Stimulated activated CD8-positive, alpha-beta memory T cell treated with anti-CD3 and anti-CD28 coated beads, Interleukin-12 subunit alpha, Interleukin-12 subunit beta, amount 100 ng/mL, for 24 hours (primary cell): ENCODE data around the gene SPINK6.

Experiments used
- DNase-seq: peaks from one replicate; pipeline ENCODE4 v3.0.0-alpha.2; 2020; ENCODE audit errors: extremely low read depth

Gene SPINK6

GRCh38 chr5:148224117-148224742 is 21.4 kb downstream of the SPINK6 start:
- DNase-seq, result no peak

GRCh38 chr5:148228392-148228984 is 25.6 kb downstream of the SPINK6 start:
- DNase-seq, result no peak

GRCh38 chr5:148229840-148230239 is 27.0 kb downstream of the SPINK6 start:
- no peak for DNase-seq

- no peak for DNase-seq
Observed at GRCh38 chr5:148230240-148230639, 27.4 kb downstream of the SPINK6 start.

GRCh38 chr5:148237785-148238417 is 35.1 kb downstream of the SPINK6 start:
- no peak for DNase-seq

- DNase-seq, result no peak
Observed at GRCh38 chr5:148238418-148238794, 35.6 kb downstream of the SPINK6 start, which contains the start of gene MARCOL. MARCOL (plus strand) TSS chr5:148238525; CDS start chr5:148238598, 73 bp downstream.

- DNase-seq, result no peak
Observed at GRCh38 chr5:148248894-148249293, 46.1 kb downstream of the SPINK6 start.

GRCh38 chr5:148255456-148255855 is 52.6 kb downstream of the SPINK6 start:
- DNase-seq, result no peak

- DNase-seq, result no peak
Observed at GRCh38 chr5:148259288-148259687, 56.4 kb downstream of the SPINK6 start.

- no peak for DNase-seq
Observed at GRCh38 chr5:148261221-148261620, 58.4 kb downstream of the SPINK6 start.
